ENCODE results near the gene PIK3C2G. TPM values are rescaled to one million over a fixed set of nuclear protein-coding genes. Genes with fewer than 3 reads are reported as not detected.

Gene PIK3C2G
- polyA plus RNA-seq, 1 donor (not counting 4 experiments of a cell fraction or from before 2014, with no cell fraction given) = 3.7 TPM

DNA sequence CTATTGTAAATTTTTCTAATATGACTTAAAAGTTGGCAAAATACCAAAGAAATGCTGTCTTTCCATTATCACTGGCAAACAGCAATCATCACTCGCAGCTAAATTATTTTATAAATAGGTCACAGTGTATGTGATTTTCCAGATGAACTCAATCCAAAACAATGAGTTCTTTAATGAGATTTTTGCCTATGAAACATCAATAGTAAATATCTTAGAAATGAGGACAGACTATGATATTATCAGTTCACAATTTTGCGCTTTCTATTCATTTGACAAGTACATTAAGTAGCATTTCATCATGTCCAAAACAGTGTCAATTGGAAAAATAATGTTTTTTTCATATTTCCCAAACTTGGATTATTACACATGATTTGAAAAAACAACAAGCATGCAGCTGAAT, 65.7 kb downstream of the PIK3C2G start:
- no peak overlapping the region for H3K4me2 ChIP-seq (ENCODE audit: control insufficient read depth, extremely low read depth, insufficient read depth, low read depth, low read length)
- H3K9me3 ChIP-seq (ENCODE audit: control insufficient read depth, low read depth, low read length) = no peaks in the 10 kb centered on the region
- no peaks in the 10 kb centered on the region for H3K79me2 ChIP-seq (ENCODE audit: control insufficient read depth, insufficient read depth, low read length)
- no peak overlapping the region for H3K4me3 ChIP-seq (ENCODE audit: control insufficient read depth in 2 of 3, extremely low read depth in 1 of 3, insufficient read depth in 2 of 3, low read depth in 1 of 3, low read length in 3 of 3)
- H3K4me1 ChIP-seq (ENCODE audit: control insufficient read depth, extremely low read depth, insufficient read depth, low read length) = no peaks in the 10 kb centered on the region
- H3K9ac ChIP-seq (ENCODE audit: control insufficient read depth, extremely low read depth, insufficient read depth, low read length) = no peak overlapping the region
- H2AFZ ChIP-seq (ENCODE audit: control insufficient read depth, low read length) = no peak overlapping the region
- FAIRE-seq = no peak
- no peaks in the 10 kb centered on the region for H4K20me1 ChIP-seq (ENCODE audit: control insufficient read depth, extremely low read depth, insufficient read depth, low read length)
- no peak overlapping the region for H3K27ac ChIP-seq (ENCODE audit: control insufficient read depth, insufficient read depth, low read length)
- TF ChIP-seq EZH2 (IDR thresholded peaks at IDR 0.05; ENCODE audit: low read length) = no peak
- TF ChIP-seq, protein P1, sequence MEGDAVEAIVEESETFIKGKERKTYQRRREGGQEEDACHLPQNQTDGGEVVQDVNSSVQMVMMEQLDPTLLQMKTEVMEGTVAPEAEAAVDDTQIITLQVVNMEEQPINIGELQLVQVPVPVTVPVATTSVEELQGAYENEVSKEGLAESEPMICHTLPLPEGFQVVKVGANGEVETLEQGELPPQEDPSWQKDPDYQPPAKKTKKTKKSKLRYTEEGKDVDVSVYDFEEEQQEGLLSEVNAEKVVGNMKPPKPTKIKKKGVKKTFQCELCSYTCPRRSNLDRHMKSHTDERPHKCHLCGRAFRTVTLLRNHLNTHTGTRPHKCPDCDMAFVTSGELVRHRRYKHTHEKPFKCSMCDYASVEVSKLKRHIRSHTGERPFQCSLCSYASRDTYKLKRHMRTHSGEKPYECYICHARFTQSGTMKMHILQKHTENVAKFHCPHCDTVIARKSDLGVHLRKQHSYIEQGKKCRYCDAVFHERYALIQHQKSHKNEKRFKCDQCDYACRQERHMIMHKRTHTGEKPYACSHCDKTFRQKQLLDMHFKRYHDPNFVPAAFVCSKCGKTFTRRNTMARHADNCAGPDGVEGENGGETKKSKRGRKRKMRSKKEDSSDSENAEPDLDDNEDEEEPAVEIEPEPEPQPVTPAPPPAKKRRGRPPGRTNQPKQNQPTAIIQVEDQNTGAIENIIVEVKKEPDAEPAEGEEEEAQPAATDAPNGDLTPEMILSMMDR (optimal IDR thresholded peaks at IDR 0.05 in 1 of 3, IDR thresholded peaks at IDR 0.05 in 1 of 3, conservative IDR thresholded peaks at IDR 0.05 in 1 of 3; ENCODE audit: extremely low read depth in 1 of 3, insufficient read depth in 2 of 3, low read length in 3 of 3) = no peak
- dilution Hi-C loops (cut with MboI; ENCODE audit: extremely low pct_ligation_motif_present, low sequenced_read_pairs) = no loop called here
- H3K36me3 ChIP-seq (ENCODE audit: control insufficient read depth in 2 of 2, extremely low read depth in 1 of 2, insufficient read depth in 2 of 2, low read length in 2 of 2) = peaks cover 0 to 4% of the 10 kb centered on the region in 2 experiments
- H3K9me1 ChIP-seq (ENCODE audit: control insufficient read depth, extremely low read depth, insufficient read depth, low read length) = no peaks in the 10 kb centered on the region
- H3K27me3 ChIP-seq (ENCODE audit: control insufficient read depth, extremely low read depth, insufficient read depth, low read length) = no peaks in the 10 kb centered on the region
- no peak for DNase-seq (ENCODE audit: low read depth, low spot score)

DNA sequence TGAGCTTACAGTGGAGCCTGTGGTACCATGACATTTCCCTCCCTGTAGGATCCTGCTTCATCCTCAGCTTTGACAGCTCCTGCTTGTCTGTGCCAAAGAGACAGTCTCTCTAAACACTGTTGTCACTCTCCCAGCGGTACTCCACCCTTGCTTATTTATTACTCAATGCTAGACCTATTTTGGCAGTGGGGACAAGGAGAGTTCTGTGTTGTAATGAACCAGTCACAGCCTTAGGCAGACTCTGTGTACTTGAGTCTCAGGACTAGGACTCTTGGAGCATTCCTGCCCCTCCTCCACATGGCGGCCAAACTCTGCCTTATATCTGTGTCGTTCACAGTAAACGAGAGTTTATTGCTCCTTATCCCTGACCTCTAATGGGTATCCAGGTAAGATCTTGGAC, 70.9 kb downstream of the PIK3C2G start:
- dilution Hi-C loops (cut with MboI; ENCODE audit: extremely low pct_ligation_motif_present, low sequenced_read_pairs) = no loop called here
- Histone ChIP-seq H3K27ac (ENCODE audit: control insufficient read depth, insufficient read depth, low read length) (no peak overlapping the region), H3K9ac (ENCODE audit: control insufficient read depth, extremely low read depth, insufficient read depth, low read length) (no peak overlapping the region), H2AFZ (ENCODE audit: control insufficient read depth, low read length) (no peak overlapping the region), H4K20me1 (ENCODE audit: control insufficient read depth, extremely low read depth, insufficient read depth, low read length) (no peaks in the 10 kb centered on the region), H3K9me3 (ENCODE audit: control insufficient read depth, low read depth, low read length) (no peaks in the 10 kb centered on the region), H3K4me2 (ENCODE audit: control insufficient read depth, extremely low read depth, insufficient read depth, low read depth, low read length) (no peak overlapping the region), H3K36me3 (ENCODE audit: control insufficient read depth in 2 of 2, extremely low read depth in 1 of 2, insufficient read depth in 2 of 2, low read length in 2 of 2) (no peaks in the 10 kb centered on the region), H3K4me1 (ENCODE audit: control insufficient read depth, extremely low read depth, insufficient read depth, low read length) (no peaks in the 10 kb centered on the region), H3K4me3 (ENCODE audit: control insufficient read depth in 2 of 3, extremely low read depth in 1 of 3, insufficient read depth in 2 of 3, low read depth in 1 of 3, low read length in 3 of 3) (no peak overlapping the region), H3K79me2 (ENCODE audit: control insufficient read depth, insufficient read depth, low read length) (no peaks in the 10 kb centered on the region), H3K9me1 (ENCODE audit: control insufficient read depth, extremely low read depth, insufficient read depth, low read length) (no peaks in the 10 kb centered on the region), H3K27me3 (ENCODE audit: control insufficient read depth, extremely low read depth, insufficient read depth, low read length) (no peaks in the 10 kb centered on the region)
- no peak for TF ChIP-seq EZH2 (IDR thresholded peaks at IDR 0.05; ENCODE audit: low read length)
- FAIRE-seq (peak; percentile 58), DNase-seq (ENCODE audit: low read depth, low spot score) (no peak)

DNA sequence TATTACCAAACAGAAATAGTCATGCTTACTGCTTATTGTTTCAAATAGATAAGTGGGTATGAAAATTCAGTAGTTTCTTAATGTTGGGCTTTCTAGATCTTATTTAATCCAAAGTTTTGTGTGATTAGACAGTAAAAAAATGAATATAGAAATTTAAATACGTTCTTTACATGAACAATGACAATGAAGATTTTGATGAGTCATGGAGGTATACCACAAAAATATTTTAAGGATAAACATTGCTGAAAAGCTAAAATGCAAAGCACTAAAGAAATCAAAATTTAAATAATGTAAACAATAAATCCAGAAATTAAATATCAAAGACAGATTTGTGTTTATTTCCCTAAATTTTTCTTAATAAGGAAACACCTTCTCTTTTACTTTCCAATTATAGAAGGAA, 78.3 kb downstream of the PIK3C2G start:
- Histone ChIP-seq H3K9me3 (ENCODE audit: control insufficient read depth, low read depth, low read length) (no peaks in the 10 kb centered on the region), H3K4me2 (ENCODE audit: control insufficient read depth, extremely low read depth, insufficient read depth, low read depth, low read length) (no peak overlapping the region), H3K27me3 (ENCODE audit: control insufficient read depth, extremely low read depth, insufficient read depth, low read length) (no peaks in the 10 kb centered on the region), H3K4me1 (ENCODE audit: control insufficient read depth, extremely low read depth, insufficient read depth, low read length) (no peaks in the 10 kb centered on the region), H3K79me2 (ENCODE audit: control insufficient read depth, insufficient read depth, low read length) (no peaks in the 10 kb centered on the region), H3K4me3 (ENCODE audit: control insufficient read depth in 2 of 3, extremely low read depth in 1 of 3, insufficient read depth in 2 of 3, low read depth in 1 of 3, low read length in 3 of 3) (no peak overlapping the region), H3K36me3 (ENCODE audit: control insufficient read depth in 2 of 2, extremely low read depth in 1 of 2, insufficient read depth in 2 of 2, low read length in 2 of 2) (no peaks in the 10 kb centered on the region), H2AFZ (ENCODE audit: control insufficient read depth, low read length) (no peak overlapping the region), H3K9ac (ENCODE audit: control insufficient read depth, extremely low read depth, insufficient read depth, low read length) (no peak overlapping the region), H4K20me1 (ENCODE audit: control insufficient read depth, extremely low read depth, insufficient read depth, low read length) (no peaks in the 10 kb centered on the region), H3K9me1 (ENCODE audit: control insufficient read depth, extremely low read depth, insufficient read depth, low read length) (no peaks in the 10 kb centered on the region), H3K27ac (ENCODE audit: control insufficient read depth, insufficient read depth, low read length) (no peak overlapping the region)
- dilution Hi-C loops (cut with MboI; ENCODE audit: extremely low pct_ligation_motif_present, low sequenced_read_pairs) = no loop called here
- TF ChIP-seq EZH2 (IDR thresholded peaks at IDR 0.05; ENCODE audit: low read length) = no peak
- TF ChIP-seq, protein P1 (optimal IDR thresholded peaks at IDR 0.05 in 1 of 3, IDR thresholded peaks at IDR 0.05 in 1 of 3, conservative IDR thresholded peaks at IDR 0.05 in 1 of 3; ENCODE audit: extremely low read depth in 1 of 3, insufficient read depth in 2 of 3, low read length in 3 of 3) = no peak
- DNase-seq (ENCODE audit: low read depth, low spot score) (no peak), FAIRE-seq (no peak)

All from keratinocyte (primary cell).